Adrenal gland (tissue), 12 donors: ENCODE data around the gene STAM. TPM values are rescaled to one million over a fixed set of nuclear protein-coding genes. Genes with fewer than 3 reads are reported as not detected.

Experiments
- DNase-seq, 7 donors: peaks; one replicate each; pipeline ENCODE4 v3.0.0-alpha.2; 2019 to 2020
- H3K27ac ChIP-seq, 5 donors: fragments of 200-600 bp; sonication (generic) in 4 of 5; 1 replicate in 3 of 5; 2 replicates in 2 of 5; pipeline versions ENCODE4 v1.5.1 to v1.8.0; 2016 to 2020; ENCODE audit warnings: mild to moderate bottlenecking in 1 of 5
- H3K27me3 ChIP-seq: fragments of 200-600 bp; 2 replicates; pipeline ENCODE4 v1.8.0; 2021
- H3K36me3 ChIP-seq, 2 donors: fragments of 200-600 bp; replicated peaks in 1 of 2; 1 replicate in 1 of 2; 2 replicates in 1 of 2; pipeline versions ENCODE4 v1.5.1 to v1.8.0; 2018 to 2022
- H3K4me1 ChIP-seq, 2 donors: fragments of 200-600 bp; replicated peaks in 1 of 2; 1 replicate in 1 of 2; 2 replicates in 1 of 2; pipeline versions ENCODE4 v1.5.1 to v1.8.0; 2018 to 2021
- H3K4me3 ChIP-seq, 4 donors: fragments of 200-600 bp; sonication (generic) in 3 of 4; one replicate each; pipeline ENCODE4 v1.5.1; 2016 to 2018
- H3K9me3 ChIP-seq, 3 donors: fragments of 200-600 bp; sonication (generic) in 1 of 3; replicated peaks in 1 of 3; 1 replicate in 2 of 3; 2 replicates in 1 of 3; pipeline versions ENCODE4 v1.5.1 to v1.8.0; 2016 to 2021
- POLR2A ChIP-seq, 2 donors: fragments of 450-650 bp; IDR thresholded peaks; one replicate each; pipeline ENCODE4 v1.6.1; 2017; ENCODE audit warnings: antibody characterized with exemption in 2 of 2, mild to moderate bottlenecking in 2 of 2, moderate library complexity in 1 of 2
- WGBS, 4 donors: extraction: QIAGEN DNeasy Blood & Tissue Kit in 2 of 4; methylation state at CpG; one replicate each; pipeline versions ENCODE4 v1.1.5 to v1.1.7; 2013 to 2017; 5-methylcytosine and 5-hydroxymethylcytosine counted together
- intact Hi-C, 2 donors: fragments of 100-400 bp; cut with DNase I; formaldehyde crosslinking; loops; one replicate each; pipeline versions ENCODE4 v1.14.1 to v1.15.0; 2022 to 2023
- polyA plus RNA-seq, 3 donors: library from polyadenylated mRNA; stranded (reverse); fragments of 200-250 nt in 2 of 3; fragments of 350-450 nt in 1 of 3; fragmentation: Illumina TruSeq in 1 of 3; extraction: RNeasy Lipid Tissue Mini Kit (QIAGEN cat#74804) in 1 of 3; gene quantifications; one replicate each; pipeline ENCODE4 v1.2.3, GENCODE V29; 2013 to 2014
- total RNA-seq, 9 donors: library from RNA; depleted of rRNA in 4 of 9; stranded (reverse); fragments of >200 nt in 4 of 9; fragments of 120-200 nt in 1 of 9; fragmentation: NEBNext Ultra II Directional in 1 of 9; extraction: Animal tissue kit (Norgen Biotek cat#: 25700) in 1 of 9; gene quantifications; one replicate each; pipeline versions ENCODE4 v1.1.0 to v1.2.4, GENCODE V29; 2013 to 2023
- TF ChIP-seq, protein P1 (sequence below), 6 experiments: fragments of 450-650 bp in 4 of 6; fragments of 200-600 bp in 2 of 6; sonication (generic) in 1 of 6; IDR thresholded peaks; 1 replicate in 5 of 6; 2 replicates in 1 of 6; pipeline versions ENCODE4 v1.5.1 to v1.8.0; 2016 to 2021; ENCODE audit warnings: antibody characterized with exemption in 6 of 6, mild to moderate bottlenecking in 2 of 6, moderate library complexity in 1 of 6
- donor health status: healthy with polysubstance abuse.
- donor health status: Bipolar disorder and iron deficiency.
- donor health status: DM: yes; HTN: yes; CAD: no.
- donor health status: DM: no; HTN: no; CAD: no.
- donor health status: DM: no; HTN: no; CAD: no.
- donor health status: DM: yes; HTN: yes; CAD: no.

STAM gene
- total and polyA plus RNA-seq, 12 donors: 10.3 to 58.4 (median 27.0) TPM

DNA sequence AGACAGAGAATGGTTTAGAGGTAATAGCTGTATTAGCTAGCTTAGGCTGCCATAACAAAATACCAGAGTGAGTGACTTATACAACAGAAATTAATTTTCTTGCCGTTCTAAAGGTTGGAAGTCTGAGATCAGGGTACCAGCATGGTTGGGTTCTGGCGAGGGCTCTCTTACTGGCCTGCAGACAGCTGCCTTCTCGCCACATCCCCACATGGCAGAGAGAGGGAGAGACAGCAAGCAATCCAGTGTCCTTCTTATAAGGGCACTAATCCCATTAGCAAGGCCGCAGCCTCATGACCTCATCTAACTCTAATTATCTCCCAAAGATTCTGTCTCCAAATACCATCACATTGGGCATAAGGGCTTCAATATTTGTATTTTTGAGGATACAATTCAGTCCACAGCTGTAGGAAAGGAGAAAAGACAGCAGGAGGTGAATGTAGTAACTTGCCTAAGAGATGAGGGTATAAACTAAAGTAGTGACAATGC is 3.6 kb upstream of the STAM start:
- H3K9me3 ChIP-seq: no peaks in the 10 kb centered on the region
- no peak for DNase-seq
- H3K36me3 ChIP-seq: no peaks in the 10 kb centered on the region
- intact Hi-C loops: no loop called here
- WGBS, 4 donors: 92 to 98% (median 95%) methylated on average over 4 of the region's 4 CpGs
- no peak overlapping the region for H3K4me3 ChIP-seq
- TF ChIP-seq, protein P1, sequence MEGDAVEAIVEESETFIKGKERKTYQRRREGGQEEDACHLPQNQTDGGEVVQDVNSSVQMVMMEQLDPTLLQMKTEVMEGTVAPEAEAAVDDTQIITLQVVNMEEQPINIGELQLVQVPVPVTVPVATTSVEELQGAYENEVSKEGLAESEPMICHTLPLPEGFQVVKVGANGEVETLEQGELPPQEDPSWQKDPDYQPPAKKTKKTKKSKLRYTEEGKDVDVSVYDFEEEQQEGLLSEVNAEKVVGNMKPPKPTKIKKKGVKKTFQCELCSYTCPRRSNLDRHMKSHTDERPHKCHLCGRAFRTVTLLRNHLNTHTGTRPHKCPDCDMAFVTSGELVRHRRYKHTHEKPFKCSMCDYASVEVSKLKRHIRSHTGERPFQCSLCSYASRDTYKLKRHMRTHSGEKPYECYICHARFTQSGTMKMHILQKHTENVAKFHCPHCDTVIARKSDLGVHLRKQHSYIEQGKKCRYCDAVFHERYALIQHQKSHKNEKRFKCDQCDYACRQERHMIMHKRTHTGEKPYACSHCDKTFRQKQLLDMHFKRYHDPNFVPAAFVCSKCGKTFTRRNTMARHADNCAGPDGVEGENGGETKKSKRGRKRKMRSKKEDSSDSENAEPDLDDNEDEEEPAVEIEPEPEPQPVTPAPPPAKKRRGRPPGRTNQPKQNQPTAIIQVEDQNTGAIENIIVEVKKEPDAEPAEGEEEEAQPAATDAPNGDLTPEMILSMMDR (IDR thresholded peaks at IDR 0.05): no peak
- no peak for TF ChIP-seq POLR2A (IDR thresholded peaks at IDR 0.05)
- no peak overlapping the region for H3K27ac ChIP-seq
- H3K4me1 ChIP-seq: peaks cover 2 to 17% of the 10 kb centered on the region in 2 donors
- H3K27me3 ChIP-seq: no peaks in the 10 kb centered on the region

DNA sequence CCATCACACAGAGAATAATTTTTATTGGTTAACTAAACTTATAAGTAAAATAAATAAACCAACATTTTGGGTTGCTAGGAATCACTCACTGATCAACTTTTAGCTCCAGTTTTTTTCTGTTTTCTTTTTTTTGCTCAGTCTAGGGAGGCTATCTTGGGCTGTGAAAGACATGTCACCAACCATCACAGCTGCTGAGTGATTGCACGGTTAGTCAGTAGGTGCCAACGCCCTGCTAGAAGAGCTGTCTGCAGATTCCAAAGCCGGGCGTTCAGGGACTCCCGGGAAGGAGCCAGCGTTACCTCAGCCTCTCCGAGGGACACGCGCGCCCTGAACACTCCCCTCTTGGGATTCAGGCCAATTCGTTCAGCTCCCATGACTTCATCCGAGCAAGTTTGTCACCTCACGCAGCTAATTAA is 604 bp upstream of the STAM start:
- intact Hi-C loops: no loop called here
- peak; percentile 82 to 86 (median 84) for DNase-seq

DNA sequence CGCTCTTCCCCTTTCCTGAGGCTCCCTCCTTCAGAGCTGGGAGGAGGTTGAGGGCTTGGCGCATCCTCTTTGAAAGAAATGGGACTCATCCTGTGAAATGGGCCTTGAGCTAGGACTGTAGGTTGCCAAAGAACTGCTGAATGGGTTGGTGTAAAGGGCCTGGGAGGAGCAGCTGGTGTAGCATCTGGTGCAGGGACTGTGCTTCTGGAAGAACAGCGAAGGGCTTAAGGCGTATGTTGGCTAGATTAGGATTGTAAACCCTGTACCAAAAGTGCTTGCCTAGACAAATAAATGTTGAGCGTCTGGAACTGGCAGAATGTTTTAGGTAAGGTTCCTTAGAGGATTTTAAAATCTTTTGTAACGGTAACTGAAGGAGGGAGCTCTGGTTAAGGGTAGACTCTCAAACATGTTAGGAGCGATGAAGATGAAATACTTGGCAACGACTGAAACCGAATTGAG is 563 bp downstream of the STAM start:
- TF ChIP-seq POLR2A (IDR thresholded peaks at IDR 0.05): no peak
- TF ChIP-seq, protein P1 (IDR thresholded peaks at IDR 0.05): no peak
- intact Hi-C loops: no loop called here
- Histone ChIP-seq H3K4me1 (peaks cover 11 to 50% of the 10 kb centered on the region in 2 donors), H3K27me3 (no peaks in the 10 kb centered on the region), H3K36me3 (no peaks in the 10 kb centered on the region), H3K4me3 (peak overlapping the region; percentile 30 to 83 (median 72)), H3K9me3 (no peaks in the 10 kb centered on the region), H3K27ac (peak overlapping the region; percentile 94 to 99 (median 97))
- 0 to 2% (median 1%) methylated on average over 8 to 9 of the region's 9 CpGs for WGBS, 4 donors
- DNase-seq: peak in 2 of 7 donors; percentile 23 to 29

More for the DNA sequence above, 604 bp upstream of the STAM start:
- Histone ChIP-seq H3K9me3 (no peaks in the 10 kb centered on the region), H3K27me3 (no peaks in the 10 kb centered on the region), H3K36me3 (no peaks in the 10 kb centered on the region), H3K27ac (peak overlapping the region; percentile 94 to 99 (median 97)), H3K4me3 (peak overlapping the region; percentile 30 to 83 (median 72)), H3K4me1 (peaks cover 7 to 43% of the 10 kb centered on the region in 2 donors)
- WGBS, 4 donors: 0 to 2% (median 0%) methylated on average over 5 to 13 of the region's 13 CpGs
- TF ChIP-seq, protein P1 (IDR thresholded peaks at IDR 0.05): no peak
- no peak for TF ChIP-seq POLR2A (IDR thresholded peaks at IDR 0.05)

DNA sequence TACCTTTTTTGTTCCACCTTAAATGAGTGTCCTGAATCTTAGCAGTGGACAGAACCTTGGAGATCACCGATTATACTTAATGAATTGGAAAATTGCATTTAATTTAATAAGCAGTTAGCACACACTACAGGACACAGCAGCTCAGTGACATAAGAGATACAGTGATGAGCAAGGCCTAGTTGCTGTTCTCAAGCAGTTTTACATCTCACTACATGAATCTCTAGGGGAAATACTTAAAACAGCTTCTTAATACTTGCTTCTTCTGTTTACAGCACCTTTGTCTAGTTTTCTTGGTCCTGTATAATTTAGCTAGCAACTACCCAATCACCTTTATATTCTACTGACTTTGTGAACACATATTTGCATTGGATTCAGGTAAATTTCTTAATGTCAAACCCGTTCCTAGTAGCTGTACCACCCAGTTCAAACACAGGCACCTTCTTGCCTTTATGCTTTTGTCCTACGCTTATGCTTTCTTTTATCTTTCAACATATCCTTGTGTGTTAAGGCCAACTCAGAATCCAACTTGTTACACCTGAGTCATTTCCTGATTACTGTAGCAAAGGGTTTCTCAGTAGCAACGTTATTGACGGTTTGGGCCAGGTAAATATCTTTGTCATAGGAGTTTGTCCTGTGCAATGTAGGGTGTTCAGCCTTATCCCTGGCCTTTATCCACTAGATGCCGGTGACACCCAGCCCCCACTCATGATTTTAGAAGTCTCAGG is 1.8 kb downstream of the STAM start:
- no peak for DNase-seq
- Histone ChIP-seq H3K36me3 (no peaks in the 10 kb centered on the region), H3K27me3 (no peaks in the 10 kb centered on the region), H3K4me3 (peak overlapping the region in 2 of 4 donors; percentile 3 to 11), H3K27ac (no peak overlapping the region), H3K9me3 (no peaks in the 10 kb centered on the region), H3K4me1 (peaks cover 12 to 53% of the 10 kb centered on the region in 2 donors)
- TF ChIP-seq, protein P1 (IDR thresholded peaks at IDR 0.05): no peak
- TF ChIP-seq POLR2A (IDR thresholded peaks at IDR 0.05): no peak
- WGBS, 4 donors: 49 to 59% (median 58%) methylated on average over 6 of the region's 6 CpGs
- intact Hi-C loops: no loop called here
